GM21447 (cell line): ENCODE data around the gene CARS1.

Experiments
- ATAC-seq: cut with Tn5 transposase; IDR thresholded peaks from one replicate; pipeline ENCODE4 v1.9.1; 2021; ENCODE audit not compliant: unreplicated experiment

The CARS1 gene

DNA sequence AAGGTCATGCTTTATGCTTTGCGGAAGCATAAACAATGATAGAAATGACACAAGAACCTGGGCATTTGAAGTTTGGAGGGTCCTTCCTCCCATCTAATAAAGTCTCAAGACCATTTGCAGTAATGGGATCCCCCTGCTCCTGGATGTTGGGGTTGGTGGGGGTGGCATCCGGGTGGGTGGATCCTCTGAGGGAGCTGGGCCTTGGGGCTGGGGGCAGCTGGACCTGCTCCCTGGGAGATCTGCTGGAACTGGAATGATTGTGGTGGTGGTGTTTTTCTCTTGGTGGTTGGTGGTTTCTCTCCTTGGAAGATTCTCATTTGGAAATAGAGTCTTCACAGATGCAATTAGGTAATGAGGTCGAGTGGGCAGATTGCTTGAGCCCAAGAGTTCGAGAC, 62.9 kb downstream of the CARS1 start:
- ATAC-seq = no peak

DNA sequence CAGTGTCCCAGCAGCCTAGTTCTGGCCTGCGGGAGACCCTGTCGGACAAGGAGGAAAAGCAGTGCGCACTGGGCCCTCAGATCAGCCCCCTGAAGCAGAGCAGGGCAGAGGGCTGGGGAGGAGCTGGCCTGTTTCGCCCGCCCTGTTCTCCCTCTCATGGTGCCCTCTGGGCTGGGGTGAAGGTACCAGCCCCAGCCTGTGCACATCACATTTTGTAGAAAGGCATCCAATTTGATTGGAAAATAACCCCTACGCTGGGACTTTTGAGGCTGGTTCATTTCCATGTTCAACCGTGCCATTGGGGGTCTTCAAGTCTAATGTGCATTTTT, 64.3 kb downstream of the CARS1 start:
- ATAC-seq = no peak

DNA sequence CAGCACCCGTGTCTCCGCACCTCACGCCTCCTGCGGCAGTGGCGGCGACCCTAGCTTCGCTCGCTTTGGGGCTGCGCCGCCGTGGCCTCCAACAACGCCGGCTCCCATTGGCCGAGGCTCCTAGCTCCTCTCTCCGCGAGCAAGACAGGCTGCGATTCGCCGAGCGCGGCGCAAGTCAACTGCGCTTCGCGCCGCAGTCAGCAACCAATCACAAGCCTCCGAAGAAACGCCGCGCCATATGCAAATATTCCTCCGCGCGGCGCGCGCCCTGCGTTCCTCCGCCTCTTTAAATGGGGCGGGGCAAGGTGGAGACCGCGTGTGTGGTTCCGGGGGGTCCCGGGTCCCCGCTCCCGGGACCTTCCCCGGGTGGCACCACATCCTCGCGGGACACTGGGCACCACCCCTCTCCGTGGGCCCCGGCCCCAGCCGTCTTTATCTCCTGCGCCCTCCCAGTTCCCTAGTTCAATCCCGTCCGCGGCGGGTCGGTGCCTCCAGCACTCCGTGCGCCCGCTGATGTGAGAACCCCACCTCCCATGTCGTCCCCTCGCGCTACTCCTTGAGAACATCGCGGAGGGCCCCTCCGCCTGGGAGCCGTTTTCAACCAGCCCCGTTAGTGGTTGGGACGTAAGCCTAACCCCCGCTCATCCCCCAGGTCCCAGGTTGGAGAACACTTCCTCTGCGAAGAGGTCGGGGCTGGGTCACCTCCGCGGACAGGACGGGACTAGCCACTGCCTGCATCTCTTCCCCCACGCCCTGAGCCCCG, 64.8 kb downstream of the CARS1 start, which contains the start of gene NAP1L4:
Gene NAP1L4, minus strand, starts transcription at position 96 of the 763 bp plus-strand sequence. CDS start 13,109 bp downstream, outside the sequence.
- peak; percentile 81 for ATAC-seq

- ATAC-seq = peak; percentile 18
Observed at GRCh38 chr11:2991452-2992233, 65.6 kb downstream of the CARS1 start.

GRCh38 chr11:2990617-2991451, 66.4 kb downstream of the CARS1 start:
- ATAC-seq = no peak

DNA sequence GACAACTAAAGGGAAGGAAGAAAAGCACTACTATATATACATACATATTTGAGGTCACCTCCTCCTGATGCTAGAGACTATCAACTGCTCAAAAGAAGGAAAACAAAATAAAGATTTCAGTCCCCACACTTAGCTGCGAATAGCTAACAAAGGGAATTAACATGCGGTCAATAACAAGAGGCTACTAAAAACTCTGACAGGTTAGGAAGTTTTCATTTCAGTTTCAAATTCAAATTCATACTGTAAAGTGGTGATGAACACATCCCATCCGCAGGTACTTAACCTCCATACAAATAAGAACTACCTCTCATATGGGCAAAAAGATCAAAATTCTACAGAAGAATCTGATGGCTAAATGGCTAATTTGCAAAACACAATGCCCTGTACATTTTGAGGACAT, 67.7 kb downstream of the CARS1 start:
- ATAC-seq = no peak

- no peak for ATAC-seq
Observed at GRCh38 chr11:2989006-2989405, 68.2 kb downstream of the CARS1 start.

- no peak for ATAC-seq
Observed at GRCh38 chr11:2987881-2988861, 69.1 kb downstream of the CARS1 start.

DNA sequence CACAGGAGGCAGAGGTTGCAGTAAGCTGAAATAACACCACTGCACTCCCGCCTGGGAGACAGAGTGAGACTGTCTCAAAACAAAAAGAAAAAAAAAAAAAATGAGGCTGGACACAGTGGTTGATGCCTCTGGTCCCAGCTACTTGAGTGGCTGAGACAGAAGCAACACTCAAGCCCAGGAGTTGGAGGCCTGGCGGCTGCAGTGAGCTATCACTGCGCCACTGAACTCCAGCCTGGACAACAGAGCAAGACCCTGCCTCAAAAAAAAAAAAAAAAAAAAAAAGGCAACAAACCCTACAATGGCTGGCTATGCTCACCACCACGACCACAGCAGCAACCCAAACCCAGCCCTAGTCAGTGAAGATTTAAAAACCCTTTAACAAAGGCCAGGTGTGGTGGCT, 73.3 kb downstream of the CARS1 start:
- no peak for ATAC-seq

DNA sequence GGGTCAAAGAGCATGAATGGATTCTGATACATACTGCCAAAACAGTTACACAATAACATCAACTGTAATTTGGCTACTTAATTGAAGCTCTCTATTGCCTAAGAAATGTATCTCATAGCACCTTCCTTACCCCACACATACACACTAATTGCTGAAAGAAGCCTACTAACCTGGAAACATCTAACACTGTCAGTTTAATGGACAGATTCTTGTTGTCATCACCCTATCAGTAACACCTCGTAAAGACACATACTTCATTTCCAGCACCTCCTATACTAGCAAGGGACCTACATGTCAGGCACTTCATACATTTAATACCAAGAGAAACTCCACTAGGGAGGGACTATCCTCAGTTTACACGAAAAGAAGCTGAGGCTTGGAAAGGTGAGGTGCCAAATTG, 75.0 kb downstream of the CARS1 start:
- no peak for ATAC-seq

DNA sequence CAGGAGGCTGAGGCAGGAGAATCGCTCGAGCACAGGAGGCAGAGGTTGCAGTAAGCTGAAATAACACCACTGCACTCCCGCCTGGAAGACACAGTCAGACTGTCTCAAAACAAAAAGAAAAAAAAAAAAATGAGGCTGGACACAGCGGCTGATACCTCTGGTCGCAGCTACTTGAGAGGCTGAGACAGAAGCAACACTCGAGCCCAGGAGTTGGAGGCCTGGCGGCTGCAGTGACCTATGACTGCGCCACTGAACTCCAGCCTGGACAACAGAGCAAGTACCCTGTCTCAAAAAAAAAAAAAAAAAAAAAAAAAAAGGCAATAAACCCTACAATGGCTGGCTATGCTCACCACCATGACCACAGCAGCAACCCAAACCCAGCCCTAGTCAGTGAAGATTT, 76.1 kb downstream of the CARS1 start:
- no peak for ATAC-seq

- no peak for ATAC-seq
Observed at GRCh38 chr11:2980168-2980840, 76.9 kb downstream of the CARS1 start.

GRCh38 chr11:2977113-2977512, 80.1 kb downstream of the CARS1 start:
- no peak for ATAC-seq

- ATAC-seq = no peak
Observed at GRCh38 chr11:2976294-2977063, 80.7 kb downstream of the CARS1 start.

GRCh38 chr11:2975594-2975993, 81.6 kb downstream of the CARS1 start:
- ATAC-seq = no peak

DNA sequence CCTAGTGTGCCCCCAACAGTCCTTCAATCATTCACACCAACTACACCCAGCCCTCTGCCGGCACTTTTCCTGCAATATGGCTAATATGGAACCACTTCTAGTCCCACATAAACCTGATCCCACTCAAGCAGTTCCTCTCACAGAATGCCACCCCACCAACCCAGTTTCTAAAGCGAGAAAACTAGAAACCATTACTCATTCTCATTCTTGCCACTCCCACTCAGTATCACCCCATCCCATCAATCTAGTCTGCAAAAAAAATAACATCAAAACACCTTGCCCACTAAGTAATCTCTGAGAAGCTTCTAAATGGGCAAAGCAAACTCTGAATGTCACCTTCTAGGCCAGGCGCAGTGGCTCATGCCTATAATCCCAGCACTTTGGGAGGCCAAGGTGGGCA, 83.0 kb downstream of the CARS1 start:
- ATAC-seq = no peak

DNA sequence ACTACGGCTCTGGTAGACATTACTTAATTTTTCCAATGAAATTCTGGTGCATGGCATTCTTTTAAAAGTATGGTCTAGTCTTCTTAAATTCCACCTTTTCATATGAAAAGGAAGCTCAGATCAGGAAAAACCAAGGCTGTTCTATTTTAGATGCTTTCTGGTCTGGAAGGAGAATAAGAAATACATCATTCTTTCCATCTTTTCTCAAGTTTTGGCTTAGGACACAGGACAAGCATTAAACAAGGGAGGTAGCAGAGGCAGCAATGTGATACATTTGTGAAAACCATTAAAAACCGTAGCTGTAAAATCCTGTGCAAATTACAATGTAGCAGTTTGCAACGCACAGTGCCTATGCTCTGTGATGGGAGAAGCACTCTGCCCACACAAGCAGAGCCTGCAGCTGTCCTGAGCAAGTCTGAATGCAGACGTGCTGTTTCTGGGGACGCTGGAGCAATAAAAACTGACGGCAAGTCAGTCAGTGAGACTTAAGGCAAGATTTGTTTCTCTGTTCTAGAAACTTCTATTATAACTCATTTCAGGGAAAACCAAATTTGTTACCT, 88.8 kb downstream of the CARS1 start:
- ATAC-seq = no peak

DNA sequence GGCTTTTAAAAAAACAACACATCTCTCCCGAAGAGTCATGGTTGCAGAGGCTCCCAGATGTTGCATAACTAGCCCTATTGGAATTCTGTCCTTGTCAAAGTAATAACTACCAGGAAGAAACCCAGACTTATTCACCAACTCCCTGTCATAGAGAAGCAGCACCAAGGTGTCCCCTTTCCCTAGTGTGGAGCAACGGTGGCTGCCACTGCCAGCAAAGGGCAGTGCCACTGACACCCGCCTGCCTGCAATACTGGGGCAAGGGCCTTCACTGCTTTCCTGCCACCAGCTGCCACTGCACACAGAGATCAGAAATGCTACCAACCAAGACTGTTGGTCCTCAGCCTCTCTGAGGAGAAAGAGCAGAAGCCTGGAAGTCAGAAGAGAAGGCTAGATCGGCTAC, 92.4 kb downstream of the CARS1 start:
- no peak for ATAC-seq

DNA sequence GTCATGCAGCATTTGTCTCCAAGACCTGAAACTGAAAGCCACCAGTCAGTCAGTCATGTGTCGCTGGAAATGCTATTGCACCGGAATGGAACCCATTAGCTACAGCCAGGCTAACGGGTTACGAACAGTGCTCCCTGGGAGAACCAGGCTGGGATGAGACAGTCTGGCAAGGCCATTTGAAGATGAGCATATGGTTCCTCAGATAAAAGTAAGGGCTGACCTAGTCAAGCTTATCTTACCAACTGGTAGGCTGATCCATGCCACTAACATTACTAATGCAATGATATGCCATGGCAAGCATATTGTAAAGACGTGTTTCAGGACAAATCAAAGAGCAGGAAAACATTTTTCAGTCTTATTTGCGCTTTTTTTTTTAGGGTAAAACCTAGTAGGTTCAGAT, 93.5 kb downstream of the CARS1 start:
- ATAC-seq = no peak
